H9 (cell line): Measurements from ENCODE around the gene HSPA12A. TPM values are rescaled to one million over a fixed set of nuclear protein-coding genes. Genes with fewer than 3 reads are reported as not detected.
A peak's percentile ranks its signal among the peaks of the same experiment; 100 is the strongest.

ENCODE experiments used
- DNase-seq: peaks from one replicate; pipeline ENCODE4 v3.0.0-alpha.2; 2017
- H2AFZ ChIP-seq: one replicate; pipeline ENCODE4 v1.6.1; 2013; ENCODE audit warnings: mild to moderate bottlenecking, low read length, control low read depth, moderate library complexity
- H2AK5ac ChIP-seq: 2 replicates; pipeline ENCODE4 v1.6.1; 2013; ENCODE audit warnings: low read length, control low read depth, mixed read lengths; ENCODE audit not compliant: insufficient read length
- H2BK120ac ChIP-seq: one replicate; pipeline ENCODE4 v1.6.1; 2013; ENCODE audit warnings: low read depth, mild to moderate bottlenecking, low read length, control low read depth, inconsistent platforms; ENCODE audit not compliant: poor library complexity, severe bottlenecking
- H2BK12ac ChIP-seq: 2 replicates; pipeline ENCODE4 v1.6.1; 2013; ENCODE audit warnings: low read length, control low read depth, mixed read lengths, low read depth; ENCODE audit not compliant: insufficient read length
- H2BK15ac ChIP-seq: 2 replicates; pipeline ENCODE4 v1.6.1; 2013; ENCODE audit warnings: low read depth, low read length, control low read depth
- H2BK20ac ChIP-seq: one replicate; pipeline ENCODE4 v1.6.1; 2013; ENCODE audit warnings: low read depth, mild to moderate bottlenecking, low read length, control low read depth, inconsistent platforms; ENCODE audit not compliant: poor library complexity, severe bottlenecking
- H2BK5ac ChIP-seq: 2 replicates; pipeline ENCODE4 v1.6.1; 2013; ENCODE audit warnings: low read length, control low read depth, mixed read lengths; ENCODE audit not compliant: insufficient read length
- H3K14ac ChIP-seq: 2 replicates; pipeline ENCODE4 v1.6.1; 2013; ENCODE audit warnings: low read length, control low read depth; ENCODE audit not compliant: insufficient read depth
- H3K18ac ChIP-seq: 2 replicates; pipeline ENCODE4 v1.6.1; 2013; ENCODE audit warnings: low read depth, mild to moderate bottlenecking, mixed read lengths, low read length, control low read depth; ENCODE audit not compliant: insufficient read length
- H3K23ac ChIP-seq: 2 replicates; pipeline ENCODE4 v1.6.1; 2013; ENCODE audit warnings: low read length, control low read depth, mixed read lengths, low read depth; ENCODE audit not compliant: insufficient read length
- H3K23me2 ChIP-seq: 2 replicates; pipeline ENCODE4 v1.6.1; 2013; ENCODE audit warnings: low read depth, mild to moderate bottlenecking, mixed read lengths, low read length, control low read depth; ENCODE audit not compliant: insufficient read length, poor library complexity, severe bottlenecking
- H3K27ac ChIP-seq: 2 replicates; pipeline ENCODE4 v1.5.1; 2013; ENCODE audit warnings: low read length, control low read depth, mixed read lengths, low read depth; ENCODE audit not compliant: insufficient read length
- H3K27me3 ChIP-seq: 2 replicates; pipeline ENCODE4 v1.6.1; 2013; ENCODE audit warnings: low read length, control low read depth, inconsistent platforms; ENCODE audit not compliant: insufficient read depth
- H3K4ac ChIP-seq: 2 replicates; pipeline ENCODE4 v1.6.1; 2013; ENCODE audit warnings: low read depth, mild to moderate bottlenecking, control low read depth, inconsistent platforms, low read length, moderate library complexity
- H3K4me1 ChIP-seq: 2 replicates; pipeline ENCODE4 v1.6.1; 2013; ENCODE audit warnings: low read length, control low read depth, inconsistent platforms; ENCODE audit not compliant: insufficient read depth
- H3K4me2 ChIP-seq: 2 replicates; pipeline ENCODE4 v1.6.1; 2013; ENCODE audit warnings: low read length, control low read depth, mixed read lengths; ENCODE audit not compliant: insufficient read length, insufficient read depth
- H3K56ac ChIP-seq: 2 replicates; pipeline ENCODE4 v1.6.1; 2013; ENCODE audit warnings: low read depth, mild to moderate bottlenecking, mixed read lengths, low read length, control low read depth; ENCODE audit not compliant: insufficient read length
- H3K79me1 ChIP-seq: 2 replicates; pipeline ENCODE4 v1.6.1; 2013; ENCODE audit warnings: low read depth, mild to moderate bottlenecking, moderate library complexity, low read length, control low read depth, inconsistent platforms; ENCODE audit not compliant: insufficient read depth, poor library complexity, severe bottlenecking
- H3K79me2 ChIP-seq: 2 replicates; pipeline ENCODE4 v1.6.1; 2013; ENCODE audit warnings: low read length, control low read depth, inconsistent platforms; ENCODE audit not compliant: insufficient read depth
- H3K9ac ChIP-seq: 2 replicates; pipeline ENCODE4 v1.6.1; 2013; ENCODE audit warnings: low read length, control low read depth, mixed read lengths; ENCODE audit not compliant: insufficient read length; ENCODE audit errors: extremely low read depth
- H3K9me3 ChIP-seq: one replicate; pipeline ENCODE4 v1.6.1; 2013; ENCODE audit warnings: low read depth, low read length, inconsistent platforms; ENCODE audit not compliant: control insufficient read depth
- H3T11ph ChIP-seq: one replicate; pipeline ENCODE4 v1.6.1; 2013; ENCODE audit warnings: mild to moderate bottlenecking, low read length, control low read depth, inconsistent platforms
- H4K20me1 ChIP-seq: one replicate; pipeline ENCODE4 v1.6.1; 2013; ENCODE audit not compliant: control insufficient read depth, insufficient read length, insufficient read depth
- H4K5ac ChIP-seq: 2 replicates; pipeline ENCODE4 v1.6.1; 2013; ENCODE audit warnings: low read depth, mild to moderate bottlenecking, mixed read lengths, low read length, control low read depth; ENCODE audit not compliant: insufficient read length
- H4K8ac ChIP-seq: replicated peaks from 2 replicates; pipeline ENCODE4 v1.6.1; 2013; ENCODE audit warnings: low read length, control low read depth, mixed read lengths, low read depth; ENCODE audit not compliant: insufficient read length
- H4K91ac ChIP-seq: 2 replicates; pipeline ENCODE4 v1.6.1; 2013; ENCODE audit warnings: low read depth, mild to moderate bottlenecking, moderate library complexity, mixed read lengths, low read length, control low read depth; ENCODE audit not compliant: insufficient read length
- H3K27ac Mint-ChIP-seq, 3 experiments: 2 replicates in 2 of 3; 3 replicates in 1 of 3; pipeline ENCODE4 v1.8.0; 2020 to 2021; ENCODE audit warnings: mixed read lengths in 3 of 3, mild to moderate bottlenecking in 1 of 3, moderate library complexity in 1 of 3
- H3K27me3 Mint-ChIP-seq: 2 replicates; pipeline ENCODE4 v1.8.0; 2021; ENCODE audit warnings: low read depth, mild to moderate bottlenecking, moderate library complexity, mixed read lengths
- H3K36me3 Mint-ChIP-seq, 3 experiments: 2 replicates in 2 of 3; 3 replicates in 1 of 3; pipeline ENCODE4 v1.8.0; 2020 to 2021; ENCODE audit warnings: low read depth in 3 of 3, mixed read lengths in 3 of 3; ENCODE audit not compliant: insufficient read depth in 1 of 3
- H3K4me1 Mint-ChIP-seq, 2 experiments: 2 replicates each; pipeline ENCODE4 v1.8.0; 2020; ENCODE audit warnings: mixed read lengths in 2 of 2
- H3K4me3 Mint-ChIP-seq, 2 experiments: 2 replicates in 1 of 2; 3 replicates in 1 of 2; pipeline ENCODE4 v1.8.0; 2020 to 2021; ENCODE audit warnings: mild to moderate bottlenecking in 2 of 2, mixed read lengths in 2 of 2, moderate library complexity in 1 of 2
- H3K9me3 Mint-ChIP-seq, 2 experiments: 2 replicates in 1 of 2; 3 replicates in 1 of 2; pipeline ENCODE4 v1.8.0; 2020; ENCODE audit warnings: mild to moderate bottlenecking in 2 of 2, mixed read lengths in 2 of 2, moderate library complexity in 1 of 2
- WGBS: extraction: QIAGEN DNeasy Blood & Tissue Kit; methylation state at CpG from one replicate; pipeline ENCODE4 v1.1.7; 2013; ENCODE audit warnings: missing lambda C conversion rate, low lambda C conversion rate, mixed read lengths; ENCODE audit not compliant: insufficient read length; ENCODE audit errors: extremely low coverage; 5-methylcytosine and 5-hydroxymethylcytosine counted together
- total RNA-seq: library from RNA; stranded (reverse); gene quantifications from 2 replicates; pipeline ENCODE4 v1.2.1, GENCODE V29; 2021
- TF ChIP-seq, protein P1 (sequence below): fragments of 200-600 bp; sonication (generic); conservative IDR thresholded peaks from 3 replicates; pipeline ENCODE4 v1.8.0; 2021; ENCODE audit warnings: antibody characterized with exemption, mild to moderate bottlenecking

The HSPA12A gene
- total RNA-seq, 1 experiment from 2014 or later = 3.2 TPM

DNA sequence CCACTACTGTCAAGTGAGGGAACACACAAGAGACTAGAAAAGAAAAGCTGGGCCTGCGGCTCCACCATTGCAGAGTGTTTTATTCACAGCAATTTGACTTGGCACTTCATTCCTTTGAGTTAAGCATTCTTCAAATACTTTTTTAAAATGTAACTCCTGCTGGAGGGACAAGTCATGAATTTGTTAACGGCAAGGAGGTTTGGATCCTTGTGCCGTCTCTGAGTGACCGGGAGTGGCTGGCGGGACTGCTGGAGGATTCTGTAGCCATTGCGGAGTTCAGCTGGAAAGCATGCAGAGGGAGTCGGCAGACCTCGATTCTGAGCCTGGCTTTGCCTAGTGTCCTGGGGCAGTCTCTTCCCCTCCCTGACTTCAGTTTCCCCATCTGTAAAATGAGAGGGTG, 9.8 kb downstream of the HSPA12A start:
- TF ChIP-seq, protein P1, sequence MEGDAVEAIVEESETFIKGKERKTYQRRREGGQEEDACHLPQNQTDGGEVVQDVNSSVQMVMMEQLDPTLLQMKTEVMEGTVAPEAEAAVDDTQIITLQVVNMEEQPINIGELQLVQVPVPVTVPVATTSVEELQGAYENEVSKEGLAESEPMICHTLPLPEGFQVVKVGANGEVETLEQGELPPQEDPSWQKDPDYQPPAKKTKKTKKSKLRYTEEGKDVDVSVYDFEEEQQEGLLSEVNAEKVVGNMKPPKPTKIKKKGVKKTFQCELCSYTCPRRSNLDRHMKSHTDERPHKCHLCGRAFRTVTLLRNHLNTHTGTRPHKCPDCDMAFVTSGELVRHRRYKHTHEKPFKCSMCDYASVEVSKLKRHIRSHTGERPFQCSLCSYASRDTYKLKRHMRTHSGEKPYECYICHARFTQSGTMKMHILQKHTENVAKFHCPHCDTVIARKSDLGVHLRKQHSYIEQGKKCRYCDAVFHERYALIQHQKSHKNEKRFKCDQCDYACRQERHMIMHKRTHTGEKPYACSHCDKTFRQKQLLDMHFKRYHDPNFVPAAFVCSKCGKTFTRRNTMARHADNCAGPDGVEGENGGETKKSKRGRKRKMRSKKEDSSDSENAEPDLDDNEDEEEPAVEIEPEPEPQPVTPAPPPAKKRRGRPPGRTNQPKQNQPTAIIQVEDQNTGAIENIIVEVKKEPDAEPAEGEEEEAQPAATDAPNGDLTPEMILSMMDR = no peak
- Histone ChIP-seq H3K79me1 (no peaks in the 10 kb centered on the region), H4K20me1 (no peaks in the 10 kb centered on the region), H3K9me3 (no peaks in the 10 kb centered on the region), H2BK5ac (no peak overlapping the region), H4K8ac (no peak overlapping the region), H2AFZ (no peak overlapping the region), H3K27me3 (no peaks in the 10 kb centered on the region), H2AK5ac (no peak overlapping the region), H4K5ac (no peak overlapping the region), H3K18ac (no peak overlapping the region), H2BK20ac (no peak overlapping the region), H3K27ac (no peak overlapping the region), H2BK120ac (no peak overlapping the region), H2BK12ac (no peak overlapping the region), H3K4ac (no peak overlapping the region), H3T11ph (no peak overlapping the region), H3K9ac (no peak overlapping the region), H3K79me2 (no peaks in the 10 kb centered on the region), H3K23me2 (no peaks in the 10 kb centered on the region), H3K14ac (no peak overlapping the region), H3K4me2 (no peak overlapping the region), H4K91ac (no peak overlapping the region), H2BK15ac (no peak overlapping the region), H3K56ac (no peak overlapping the region), H3K4me1 (no peaks in the 10 kb centered on the region; the same call in 1 of the 2 replicates), H3K23ac (no peak overlapping the region)
- Mint-ChIP-seq H3K36me3 (peaks cover 0 to 4% (median 0%) of the 10 kb centered on the region in 3 experiments; a peak in 2 of 7 replicates), H3K4me1 (peaks cover 2 to 4% of the 10 kb centered on the region in 2 experiments; a peak in 3 of 4 replicates), H3K4me3 (no peak overlapping the region), H3K9me3 (peaks cover 2% of the 10 kb centered on the region in 2 experiments; a peak in 2 of 5 replicates), H3K27ac (peak overlapping the region in 1 of 3 experiments; percentile 40; a peak in 1 of 7 replicates), H3K27me3 (peaks cover 11% of the 10 kb centered on the region)
- DNase-seq = no peak
- no CpG with 5 or more reads among the region's 8 CpGs for WGBS
